PC-9 (cell line): ENCODE results near the gene MGAT4A.

Source experiments
- EZH2 ChIP-seq: fragments of 200-600 bp; sonication (generic); IDR thresholded peaks from 2 replicates; pipeline ENCODE4 v1.8.0; 2017; ENCODE audit warnings: antibody characterized with exemption, low read depth
- TF ChIP-seq, protein P1 (sequence below): fragments of 200-600 bp; sonication (generic); conservative IDR thresholded peaks from 2 replicates; pipeline ENCODE4 v1.6.1; 2017; ENCODE audit warnings: mixed run types, antibody characterized with exemption, mild to moderate bottlenecking, moderate library complexity

DNA sequence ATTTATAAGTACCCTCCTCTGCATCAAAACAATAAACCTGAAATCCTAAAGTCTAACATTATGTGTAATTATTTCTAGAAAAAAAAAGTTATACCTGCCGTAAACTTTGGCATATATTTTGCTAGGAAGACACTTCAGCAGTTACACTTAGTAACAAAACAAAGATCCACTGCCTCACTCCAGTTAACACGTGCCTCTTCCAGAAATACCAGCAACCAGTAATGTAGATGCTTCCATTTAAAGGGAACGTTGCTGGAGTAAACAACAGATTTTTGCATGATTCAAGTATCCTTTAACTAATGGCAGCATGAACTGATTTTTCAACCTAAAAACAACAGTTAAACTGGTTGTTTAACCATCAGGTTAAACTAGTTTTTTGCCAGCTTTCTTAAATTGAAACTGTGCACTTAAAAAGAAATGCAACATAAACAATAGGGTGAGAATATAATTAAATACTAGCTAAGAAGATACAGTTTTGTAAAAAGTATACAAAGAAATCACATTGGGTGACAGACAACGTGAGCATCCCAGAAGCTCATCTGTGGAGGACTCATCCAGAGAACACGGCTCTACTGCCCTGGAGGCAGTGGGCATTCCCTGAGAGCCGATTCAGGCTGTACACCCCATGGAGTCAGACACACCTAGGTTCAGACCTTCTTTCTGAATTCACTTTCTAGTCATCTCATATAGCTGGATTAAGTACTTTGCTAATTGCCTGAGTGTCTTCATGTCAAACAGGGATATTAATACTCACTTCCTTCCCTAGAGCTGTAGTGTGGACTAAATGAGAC is 22.3 kb downstream of the MGAT4A start:
- no peak for TF ChIP-seq EZH2
- TF ChIP-seq, protein P1, sequence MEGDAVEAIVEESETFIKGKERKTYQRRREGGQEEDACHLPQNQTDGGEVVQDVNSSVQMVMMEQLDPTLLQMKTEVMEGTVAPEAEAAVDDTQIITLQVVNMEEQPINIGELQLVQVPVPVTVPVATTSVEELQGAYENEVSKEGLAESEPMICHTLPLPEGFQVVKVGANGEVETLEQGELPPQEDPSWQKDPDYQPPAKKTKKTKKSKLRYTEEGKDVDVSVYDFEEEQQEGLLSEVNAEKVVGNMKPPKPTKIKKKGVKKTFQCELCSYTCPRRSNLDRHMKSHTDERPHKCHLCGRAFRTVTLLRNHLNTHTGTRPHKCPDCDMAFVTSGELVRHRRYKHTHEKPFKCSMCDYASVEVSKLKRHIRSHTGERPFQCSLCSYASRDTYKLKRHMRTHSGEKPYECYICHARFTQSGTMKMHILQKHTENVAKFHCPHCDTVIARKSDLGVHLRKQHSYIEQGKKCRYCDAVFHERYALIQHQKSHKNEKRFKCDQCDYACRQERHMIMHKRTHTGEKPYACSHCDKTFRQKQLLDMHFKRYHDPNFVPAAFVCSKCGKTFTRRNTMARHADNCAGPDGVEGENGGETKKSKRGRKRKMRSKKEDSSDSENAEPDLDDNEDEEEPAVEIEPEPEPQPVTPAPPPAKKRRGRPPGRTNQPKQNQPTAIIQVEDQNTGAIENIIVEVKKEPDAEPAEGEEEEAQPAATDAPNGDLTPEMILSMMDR, result no peak
